ENCODE measurements around the gene SGSH. TPM values are rescaled to one million over a fixed set of nuclear protein-coding genes. Genes with fewer than 3 reads are reported as not detected.
A peak's percentile ranks its signal among the peaks of the same experiment; 100 is the strongest.

The SGSH gene
- total and polyA plus RNA-seq, 4 donors, result 6.5 to 37.3 (median 23.0) TPM

DNA sequence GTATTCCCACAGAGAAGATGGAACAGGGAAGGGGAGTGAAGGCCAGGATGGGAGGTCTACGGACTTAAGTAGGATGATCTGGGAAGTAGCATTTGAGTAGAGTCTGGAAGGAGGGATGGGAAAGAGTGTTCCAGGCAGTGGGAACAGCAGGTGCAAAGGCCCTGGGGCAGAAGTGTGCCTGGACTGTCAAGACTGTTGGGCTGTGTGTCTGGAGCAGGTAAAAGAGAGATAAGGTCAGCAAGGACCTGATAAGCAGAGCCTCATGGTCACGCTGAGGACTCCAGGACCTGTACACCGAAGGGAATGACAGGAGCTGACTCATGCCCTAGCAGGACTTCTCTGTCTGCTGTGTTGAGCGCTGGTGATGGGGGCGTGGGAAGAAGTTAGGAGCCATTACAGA lies 51.0 kb downstream of the SGSH start:
- no peak overlapping the region for H3K27ac ChIP-seq (ENCODE audit: low read depth, low read length)
- H3K36me3 ChIP-seq (ENCODE audit: control insufficient read depth, insufficient read depth, low read length), result no peaks in the 10 kb centered on the region

DNA sequence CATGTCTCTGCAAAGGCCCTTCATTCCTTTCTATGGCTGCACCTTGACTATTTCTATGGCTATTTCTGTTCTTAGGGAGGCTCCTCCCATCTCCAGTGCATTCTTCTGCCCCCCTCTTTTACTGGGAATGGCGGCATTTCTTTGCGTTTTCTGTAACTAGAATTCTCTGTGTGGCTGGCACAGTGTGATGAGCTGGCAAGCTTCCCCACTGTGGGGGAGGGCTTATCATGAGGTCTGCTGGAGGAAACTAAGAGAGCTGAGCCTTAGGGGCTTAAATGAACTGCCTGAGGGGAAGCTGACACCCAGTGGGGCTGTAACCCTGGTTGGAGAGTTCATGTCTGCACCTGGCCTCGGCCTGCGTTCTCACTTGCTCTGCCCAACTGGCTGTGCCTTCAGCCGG lies 51.8 kb downstream of the SGSH start:
- peak in 1 of 6 donors; percentile 52 for DNase-seq (ENCODE audit: low read depth in 4 of 6, low spot score in 6 of 6)
- Histone ChIP-seq H3K36me3 (ENCODE audit: control insufficient read depth, insufficient read depth, low read length) (no peaks in the 10 kb centered on the region), H3K27me3 (ENCODE audit: control insufficient read depth, insufficient read depth, low read length) (no peaks in the 10 kb centered on the region), H3K27ac (ENCODE audit: low read depth, low read length) (no peak overlapping the region), H3K4me3 (ENCODE audit: low read depth, low read length) (no peak overlapping the region), H3K9me3 (ENCODE audit: control insufficient read depth, insufficient read depth, low read length) (no peaks in the 10 kb centered on the region), H3K4me1 (ENCODE audit: control insufficient read depth, insufficient read depth, low read length) (peaks cover 8% of the 10 kb centered on the region)
- WGBS (ENCODE audit: insufficient coverage), result 75% methylated on average over 3 of the region's 5 CpGs

More for the DNA sequence above, 51.0 kb downstream of the SGSH start:
- H3K4me3 ChIP-seq (ENCODE audit: low read depth, low read length), result no peak overlapping the region
- no peaks in the 10 kb centered on the region for H3K9me3 ChIP-seq (ENCODE audit: control insufficient read depth, insufficient read depth, low read length)
- DNase-seq (ENCODE audit: low read depth in 4 of 6, low spot score in 6 of 6), result no peak
- H3K27me3 ChIP-seq (ENCODE audit: control insufficient read depth, insufficient read depth, low read length), result no peaks in the 10 kb centered on the region
- H3K4me1 ChIP-seq (ENCODE audit: control insufficient read depth, insufficient read depth, low read length), result peaks cover 8% of the 10 kb centered on the region
- 98% methylated on average over 5 of the region's 5 CpGs for WGBS (ENCODE audit: insufficient coverage)

DNA sequence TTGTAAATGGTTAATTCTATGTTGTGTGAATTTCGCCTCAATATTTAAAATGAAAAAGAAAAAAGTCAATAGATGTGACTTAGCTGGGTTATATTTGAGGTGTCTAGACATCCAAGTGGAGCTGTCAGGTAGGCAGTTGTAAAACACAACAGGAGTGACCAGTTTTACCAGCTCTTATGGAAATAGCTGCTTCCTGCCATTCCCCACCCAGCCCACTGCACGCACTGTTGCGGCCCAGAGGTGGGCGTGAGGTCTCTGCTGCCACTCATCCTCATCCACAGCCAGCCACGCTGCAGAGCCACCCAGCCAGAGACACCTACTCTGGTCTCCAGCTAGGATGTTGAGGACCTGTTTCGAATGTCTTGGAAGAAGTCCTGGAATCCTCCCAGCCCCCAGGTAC lies 53.7 kb downstream of the SGSH start:
- Histone ChIP-seq H3K27ac (ENCODE audit: low read depth, low read length) (no peak overlapping the region), H3K36me3 (ENCODE audit: control insufficient read depth, insufficient read depth, low read length) (no peaks in the 10 kb centered on the region), H3K4me1 (ENCODE audit: control insufficient read depth, insufficient read depth, low read length) (peaks cover 8% of the 10 kb centered on the region), H3K9me3 (ENCODE audit: control insufficient read depth, insufficient read depth, low read length) (no peaks in the 10 kb centered on the region), H3K4me3 (ENCODE audit: low read depth, low read length) (no peak overlapping the region), H3K27me3 (ENCODE audit: control insufficient read depth, insufficient read depth, low read length) (no peaks in the 10 kb centered on the region)
- 90% methylated on average over 5 of the region's 6 CpGs for WGBS (ENCODE audit: insufficient coverage)
- DNase-seq (ENCODE audit: low read depth in 4 of 6, low spot score in 6 of 6), result no peak

DNA sequence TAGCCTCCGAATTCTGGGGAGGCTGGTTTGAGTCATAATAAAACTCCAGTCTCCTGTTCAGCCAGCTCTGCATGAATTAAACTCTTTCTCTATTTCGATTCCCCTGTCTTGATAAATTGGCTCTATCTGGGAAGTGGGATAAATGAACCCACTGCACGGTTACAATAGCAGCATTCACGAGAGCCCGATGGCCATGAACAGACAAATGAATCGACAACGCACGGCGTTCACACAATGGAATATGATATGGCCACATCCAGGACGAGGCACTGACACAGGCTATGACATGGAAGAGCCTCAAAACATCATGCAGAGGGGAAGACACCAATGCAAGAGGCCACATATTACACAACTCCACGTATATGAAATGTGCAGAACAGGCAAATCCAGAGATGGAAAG lies 55.9 kb downstream of the SGSH start:
- 67% methylated on average over 10 of the region's 11 CpGs for WGBS (ENCODE audit: insufficient coverage)
- Histone ChIP-seq H3K36me3 (ENCODE audit: control insufficient read depth, insufficient read depth, low read length) (no peaks in the 10 kb centered on the region), H3K4me3 (ENCODE audit: low read depth, low read length) (no peak overlapping the region), H3K27me3 (ENCODE audit: control insufficient read depth, insufficient read depth, low read length) (no peaks in the 10 kb centered on the region), H3K9me3 (ENCODE audit: control insufficient read depth, insufficient read depth, low read length) (no peaks in the 10 kb centered on the region), H3K27ac (ENCODE audit: low read depth, low read length) (no peak overlapping the region), H3K4me1 (ENCODE audit: control insufficient read depth, insufficient read depth, low read length) (peaks cover 4% of the 10 kb centered on the region)
- peak in 2 of 6 donors; percentile 15 to 38 for DNase-seq (ENCODE audit: low read depth in 4 of 6, low spot score in 6 of 6)

DNA sequence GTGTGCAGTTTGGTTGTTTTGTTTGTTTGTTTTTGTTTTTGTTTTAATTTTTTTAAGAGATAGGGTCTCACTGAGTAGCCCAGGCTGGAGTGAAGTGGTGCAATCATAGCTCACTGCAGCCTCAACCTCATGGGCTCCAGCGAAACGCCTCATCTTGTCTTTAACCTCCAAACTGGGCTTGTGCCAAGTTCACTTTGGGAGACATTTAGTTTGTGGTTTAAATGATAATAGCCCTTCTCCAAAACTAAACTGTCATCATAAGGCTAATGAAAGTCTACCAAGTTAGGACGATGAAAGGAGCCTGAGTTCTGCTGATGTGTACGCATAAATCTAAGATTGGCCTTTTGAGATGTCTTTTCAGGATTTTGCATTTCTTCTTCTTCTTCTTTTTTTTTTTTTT lies 56.8 kb downstream of the SGSH start:
- no peaks in the 10 kb centered on the region for H3K27me3 ChIP-seq (ENCODE audit: control insufficient read depth, insufficient read depth, low read length)
- H3K4me1 ChIP-seq (ENCODE audit: control insufficient read depth, insufficient read depth, low read length), result peaks cover 4% of the 10 kb centered on the region
- no peak overlapping the region for H3K4me3 ChIP-seq (ENCODE audit: low read depth, low read length)
- WGBS (ENCODE audit: insufficient coverage), result 80% methylated on average over 1 of the region's 4 CpGs
- DNase-seq (ENCODE audit: low read depth in 4 of 6, low spot score in 6 of 6), result no peak
- H3K27ac ChIP-seq (ENCODE audit: low read depth, low read length), result no peak overlapping the region
- no peaks in the 10 kb centered on the region for H3K9me3 ChIP-seq (ENCODE audit: control insufficient read depth, insufficient read depth, low read length)
- no peaks in the 10 kb centered on the region for H3K36me3 ChIP-seq (ENCODE audit: control insufficient read depth, insufficient read depth, low read length)

DNA sequence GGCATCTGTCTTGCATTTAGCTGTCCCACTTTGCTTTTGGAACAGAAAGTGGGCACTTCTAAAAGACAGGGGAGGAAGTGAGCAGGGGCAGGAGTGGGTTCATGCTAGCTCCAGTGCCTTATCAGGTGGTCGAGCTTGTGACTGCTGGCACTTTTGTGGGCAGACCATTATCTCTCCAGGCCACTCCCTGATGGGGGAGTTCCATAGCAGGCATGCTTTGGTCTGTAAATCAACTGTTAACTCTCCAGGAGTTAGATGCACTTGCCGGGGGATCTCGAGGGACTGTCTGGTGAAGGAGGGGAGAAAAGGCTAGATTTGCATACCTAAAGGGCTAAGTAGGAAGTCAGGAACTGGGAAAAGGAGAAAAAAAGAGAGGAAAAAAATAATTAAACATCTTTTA lies 59.6 kb downstream of the SGSH start:
- no peaks in the 10 kb centered on the region for H3K9me3 ChIP-seq (ENCODE audit: control insufficient read depth, insufficient read depth, low read length)
- no peak overlapping the region for H3K4me3 ChIP-seq (ENCODE audit: low read depth, low read length)
- DNase-seq (ENCODE audit: low read depth in 4 of 6, low spot score in 6 of 6), result peak in 1 of 6 donors; percentile 18
- peaks cover 4% of the 10 kb centered on the region for H3K4me1 ChIP-seq (ENCODE audit: control insufficient read depth, insufficient read depth, low read length)
- 12% methylated on average over 3 of the region's 3 CpGs for WGBS (ENCODE audit: insufficient coverage)
- H3K27ac ChIP-seq (ENCODE audit: low read depth, low read length), result no peak overlapping the region
- H3K36me3 ChIP-seq (ENCODE audit: control insufficient read depth, insufficient read depth, low read length), result no peaks in the 10 kb centered on the region
- no peaks in the 10 kb centered on the region for H3K27me3 ChIP-seq (ENCODE audit: control insufficient read depth, insufficient read depth, low read length)

Other genes with a start within 250 kb of the SGSH start
- 10 to 100 TPM; 16.7 to 25.9 TPM for gene TBC1D16, start 184.5 kb downstream of the SGSH start, total RNA-seq
- 10 to 100 TPM; 36.4 to 38.8 TPM for gene TBC1D16, start 184.5 kb downstream of the SGSH start, polyA plus RNA-seq (ENCODE audit: insufficient read length in 2 of 2)
- gene CCDC40, start 183.7 kb downstream of the SGSH start, total RNA-seq, result 10 to 100 TPM in 1 of 2 donors, 1 to 10 TPM in 1; 6.9 to 19.7 TPM
- 10 to 100 TPM; 24.7 to 34.6 TPM for gene CCDC40, start 183.7 kb downstream of the SGSH start, polyA plus RNA-seq (ENCODE audit: insufficient read length in 2 of 2)
- gene GAA, start 118.8 kb downstream of the SGSH start, total RNA-seq, result 10 to 100 TPM; 13.3 to 21.9 TPM
- 10 to 100 TPM; 51.1 to 58.1 TPM for gene GAA, start 118.8 kb downstream of the SGSH start, polyA plus RNA-seq (ENCODE audit: insufficient read length in 2 of 2)
- gene EIF4A3, start 73.2 kb downstream of the SGSH start, total RNA-seq, result 100 to 1,000 TPM in 1 of 2 donors, 10 to 100 TPM in 1; 63.4 to 107 TPM
- 10 to 100 TPM; 97.5 to 98.2 TPM for gene EIF4A3, start 73.2 kb downstream of the SGSH start, polyA plus RNA-seq (ENCODE audit: insufficient read length in 2 of 2)
- gene CARD14, start 50.3 kb downstream of the SGSH start, total RNA-seq, result under 1 TPM; 0.28 to 0.50 TPM
- gene CARD14, start 50.3 kb downstream of the SGSH start, polyA plus RNA-seq (ENCODE audit: insufficient read length in 2 of 2), result 1 to 10 TPM; 1.3 to 3.1 TPM
- gene SLC26A11, start 94 bp upstream of the SGSH start, total RNA-seq, result 10 to 100 TPM; 19.2 to 25.1 TPM
- gene SLC26A11, start 94 bp upstream of the SGSH start, polyA plus RNA-seq (ENCODE audit: insufficient read length in 2 of 2), result 10 to 100 TPM; 43.1 to 61.7 TPM
- gene RNF213, start 40.5 kb upstream of the SGSH start, total RNA-seq, result 10 to 100 TPM; 45.1 to 69.4 TPM
- gene RNF213, start 40.5 kb upstream of the SGSH start, polyA plus RNA-seq (ENCODE audit: insufficient read length in 2 of 2), result 10 to 100 TPM; 49.3 to 78.3 TPM
- 10 to 100 TPM; 14.3 to 21.2 TPM for gene ENDOV, start 194.8 kb upstream of the SGSH start, total RNA-seq
- gene ENDOV, start 194.8 kb upstream of the SGSH start, polyA plus RNA-seq (ENCODE audit: insufficient read length in 2 of 2), result 10 to 100 TPM; 37.6 to 51.6 TPM